ENCODE results near the gene FUT3. TPM values are rescaled to one million over a fixed set of nuclear protein-coding genes. Genes with fewer than 3 reads are reported as not detected.

FUT3 gene
- total and polyA plus RNA-seq, 2 of the 8 experiments (the other 6 are each of a cell fraction or from before 2014, with no cell fraction given), result 0.15 to 0.63 TPM

DNA sequence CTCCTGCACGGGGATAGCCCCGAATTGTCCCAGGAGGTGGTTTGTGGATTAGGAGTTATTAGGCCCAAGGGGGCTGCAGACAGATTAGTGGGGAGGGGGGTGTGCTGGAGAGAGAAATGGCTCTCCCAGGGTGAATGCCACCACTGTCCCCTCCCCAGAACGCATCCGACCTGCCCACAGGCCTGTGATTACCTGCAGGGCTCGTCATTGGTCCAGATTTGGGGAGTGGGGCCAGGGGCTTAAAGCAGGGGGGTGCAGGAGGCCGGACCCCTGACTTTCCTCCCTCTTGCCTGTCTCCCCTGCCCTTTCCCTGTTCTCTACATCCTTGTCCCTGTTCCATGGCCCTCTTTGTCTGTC lies 45.1 kb downstream of the FUT3 start:
- ChIA-PET POLR2A (ENCODE audit: partially characterized antibody) (interaction anchor here (0.9 to 3.4 kb wide), 4 partner anchors 21 to 97 kb away, joined by 4 to 35 read pairs (median 10); partner anchors contain the start of gene NDUFA11), CTCF (ENCODE audit: partially characterized antibody) (interaction anchor here (0.7 to 4.5 kb wide), 13 partner anchors 12 to 216 kb away, joined by 3 to 32 read pairs (median 4); no protein-coding TSS in a partner anchor)
- no peak for TF ChIP-seq POLR2A (IDR thresholded peaks at IDR 0.05; ENCODE audit: control extremely low read depth in 1 of 2, low read depth in 2 of 2, low read length in 2 of 2)
- TF ChIP-seq, protein P1, sequence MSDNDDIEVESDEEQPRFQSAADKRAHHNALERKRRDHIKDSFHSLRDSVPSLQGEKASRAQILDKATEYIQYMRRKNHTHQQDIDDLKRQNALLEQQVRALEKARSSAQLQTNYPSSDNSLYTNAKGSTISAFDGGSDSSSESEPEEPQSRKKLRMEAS (IDR thresholded peaks at IDR 0.05), result no peak
- no peak for TF ChIP-seq SP2 (IDR thresholded peaks at IDR 0.05; ENCODE audit: low read length)
- no peak for TF ChIP-seq ASH2L (IDR thresholded peaks at IDR 0.05; ENCODE audit: low read length)
- TF ChIP-seq, protein P2, sequence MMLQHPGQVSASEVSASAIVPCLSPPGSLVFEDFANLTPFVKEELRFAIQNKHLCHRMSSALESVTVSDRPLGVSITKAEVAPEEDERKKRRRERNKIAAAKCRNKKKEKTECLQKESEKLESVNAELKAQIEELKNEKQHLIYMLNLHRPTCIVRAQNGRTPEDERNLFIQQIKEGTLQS (IDR thresholded peaks at IDR 0.05; ENCODE audit: insufficient read depth, low read depth, low read length), result no peak
- no peak for TF ChIP-seq EZH2 (IDR thresholded peaks at IDR 0.05; ENCODE audit: low read depth, low read length, severe bottlenecking)
- TF ChIP-seq RNF2 (IDR thresholded peaks at IDR 0.05; ENCODE audit: borderline replicate concordance, low read depth, low read length, missing control alignments, poor library complexity, severe bottlenecking), result no peak
- TF ChIP-seq CREB1 (IDR thresholded peaks at IDR 0.05), result no peak
- no peak for TF ChIP-seq SRF (IDR thresholded peaks at IDR 0.05; ENCODE audit: low read depth, low read length)
- TF ChIP-seq BACH1 (IDR thresholded peaks at IDR 0.05; ENCODE audit: low read length), result no peak
- no peak for TF ChIP-seq GABPA (IDR thresholded peaks at IDR 0.05; ENCODE audit: borderline replicate concordance, insufficient read depth, low read length)
- no peak for TF ChIP-seq KDM4A (IDR thresholded peaks at IDR 0.05; ENCODE audit: low read depth, low read length, severe bottlenecking)
- TF ChIP-seq JUN (IDR thresholded peaks at IDR 0.05; ENCODE audit: low read depth, low read length), result no peak

More for the DNA sequence above, 45.1 kb downstream of the FUT3 start:
- peaks cover 0 to 6% of the 10 kb centered on the region in 2 experiments for H4K20me1 ChIP-seq (replicated peaks in 1 of 2; ENCODE audit: control insufficient read depth in 1 of 2, insufficient read depth in 2 of 2, low read length in 2 of 2)
- H3K9me3 ChIP-seq (ENCODE audit: insufficient read depth in 2 of 2, low read depth in 1 of 2, low read length in 1 of 2), result no peaks in the 10 kb centered on the region
- H3K27me3 ChIP-seq (replicated peaks in 1 of 4; ENCODE audit: control insufficient read depth in 3 of 4, extremely low read depth in 1 of 4, insufficient read depth in 3 of 4, low read length in 3 of 4), result peaks cover 2 to 16% (median 8%) of the 10 kb centered on the region in 4 experiments; a peak in 6 of 7 replicates
- 24% methylated on average over 5 of the region's 6 CpGs; no CpG with 5 or more reads in 1 of the 2 experiments for WGBS, 2 experiments (ENCODE audit: extremely low coverage in 1 of 2, insufficient coverage in 1 of 2, insufficient read length in 1 of 2, insufficient replicate concordance in 2 of 2, low coverage in 1 of 2, low lambda C conversion rate in 2 of 2, missing lambda C conversion rate in 1 of 2)
- H4K5ac ChIP-seq (ENCODE audit: insufficient read length, low read depth, low read length), result no peak overlapping the region
- no peak overlapping the region for H2BK20ac ChIP-seq (ENCODE audit: low read length)
- peaks cover 7% of the 10 kb centered on the region for H3K23me2 ChIP-seq (ENCODE audit: low read depth, low read length)
- no peak overlapping the region for H3K27ac ChIP-seq (ENCODE audit: low read depth, low read length)
- H3K4me1 ChIP-seq (replicated peaks in 1 of 4; ENCODE audit: control insufficient read depth in 3 of 4, insufficient read depth in 4 of 4, low read length in 3 of 4), result peaks cover 0 to 18% (median 10%) of the 10 kb centered on the region in 4 experiments; a peak in 5 of 7 replicates
- H2BK5ac ChIP-seq (ENCODE audit: low read depth, low read length), result no peak overlapping the region
- peak overlapping the region; percentile 77 for H3K4ac ChIP-seq (replicated peaks; ENCODE audit: insufficient read length, low read depth, low read length)
- peak overlapping the region; percentile 36 for H4K8ac ChIP-seq (ENCODE audit: extremely low read depth, insufficient read depth, low read length)
- no peaks in the 10 kb centered on the region; a peak in 1 of 4 replicates for H3K79me2 ChIP-seq (ENCODE audit: control insufficient read depth in 1 of 2, insufficient read depth in 2 of 2, low read length in 2 of 2)
- H3K23ac ChIP-seq (ENCODE audit: insufficient read length), result no peak overlapping the region
- FAIRE-seq, result no peak
- H3K4me3 ChIP-seq (ENCODE audit: extremely low read depth in 1 of 4, insufficient read depth in 2 of 4, low read depth in 3 of 4, low read length in 4 of 4), result peak overlapping the region in 1 of 4 experiments; percentile 58; a peak in 2 of 8 replicates
- H3K56ac ChIP-seq (replicated peaks; ENCODE audit: insufficient read length, low read depth, low read length), result no peak overlapping the region
- H2AK5ac ChIP-seq (ENCODE audit: low read depth, low read length), result no peak overlapping the region
- H2BK15ac ChIP-seq (ENCODE audit: low read length), result no peak overlapping the region
- H3K9ac ChIP-seq (replicated peaks in 1 of 4; ENCODE audit: extremely low read depth in 1 of 4, low read depth in 3 of 4, low read length in 3 of 4), result no peak overlapping the region
- H2BK120ac ChIP-seq (replicated peaks; ENCODE audit: low read depth, low read length), result no peak overlapping the region
- no peak overlapping the region for H4K91ac ChIP-seq (replicated peaks; ENCODE audit: insufficient read length, low read length)
- no peaks in the 10 kb centered on the region for H3K36me3 ChIP-seq (ENCODE audit: control insufficient read depth in 2 of 4, insufficient read depth in 4 of 4, low read length in 3 of 4)
- H3K4me2 ChIP-seq (ENCODE audit: insufficient read depth in 1 of 2, low read depth in 2 of 2, low read length in 2 of 2), result peak overlapping the region; percentile 51 to 69
- H3K14ac ChIP-seq (ENCODE audit: insufficient read length), result no peak overlapping the region
- H2AFZ ChIP-seq (ENCODE audit: low read length), result no peak overlapping the region
- H2BK12ac ChIP-seq (ENCODE audit: low read depth, low read length), result no peak overlapping the region
- DNase-seq (ENCODE audit: low read depth in 1 of 2, low spot score in 2 of 2), result no peak
- peaks cover 4% of the 10 kb centered on the region; the same call in 1 of the 2 replicates for H3K79me1 ChIP-seq (ENCODE audit: low read depth, low read length)
- no peak overlapping the region; the same call in 1 of the 2 replicates for H3K18ac ChIP-seq (ENCODE audit: extremely low read depth, low read length)

All from H1 (cell line).